H9 (cell line): Measurements from ENCODE around the gene ANKRD50. TPM values are rescaled to one million over a fixed set of nuclear protein-coding genes. Genes with fewer than 3 reads are reported as not detected.

Experiments
- DNase-seq: peaks from one replicate; pipeline ENCODE4 v3.0.0-alpha.2; 2017
- H2AFZ ChIP-seq: one replicate; pipeline ENCODE4 v1.6.1; 2013; ENCODE audit warnings: mild to moderate bottlenecking, low read length, control low read depth, moderate library complexity
- H2AK5ac ChIP-seq: 2 replicates; pipeline ENCODE4 v1.6.1; 2013; ENCODE audit warnings: low read length, control low read depth, mixed read lengths; ENCODE audit not compliant: insufficient read length
- H2BK120ac ChIP-seq: one replicate; pipeline ENCODE4 v1.6.1; 2013; ENCODE audit warnings: low read depth, mild to moderate bottlenecking, low read length, control low read depth, inconsistent platforms; ENCODE audit not compliant: poor library complexity, severe bottlenecking
- H2BK12ac ChIP-seq: 2 replicates; pipeline ENCODE4 v1.6.1; 2013; ENCODE audit warnings: low read length, control low read depth, mixed read lengths, low read depth; ENCODE audit not compliant: insufficient read length
- H2BK15ac ChIP-seq: 2 replicates; pipeline ENCODE4 v1.6.1; 2013; ENCODE audit warnings: low read depth, low read length, control low read depth
- H2BK20ac ChIP-seq: one replicate; pipeline ENCODE4 v1.6.1; 2013; ENCODE audit warnings: low read depth, mild to moderate bottlenecking, low read length, control low read depth, inconsistent platforms; ENCODE audit not compliant: poor library complexity, severe bottlenecking
- H2BK5ac ChIP-seq: 2 replicates; pipeline ENCODE4 v1.6.1; 2013; ENCODE audit warnings: low read length, control low read depth, mixed read lengths; ENCODE audit not compliant: insufficient read length
- H3K14ac ChIP-seq: 2 replicates; pipeline ENCODE4 v1.6.1; 2013; ENCODE audit warnings: low read length, control low read depth; ENCODE audit not compliant: insufficient read depth
- H3K18ac ChIP-seq: 2 replicates; pipeline ENCODE4 v1.6.1; 2013; ENCODE audit warnings: low read depth, mild to moderate bottlenecking, mixed read lengths, low read length, control low read depth; ENCODE audit not compliant: insufficient read length
- H3K23ac ChIP-seq: 2 replicates; pipeline ENCODE4 v1.6.1; 2013; ENCODE audit warnings: low read length, control low read depth, mixed read lengths, low read depth; ENCODE audit not compliant: insufficient read length
- H3K23me2 ChIP-seq: 2 replicates; pipeline ENCODE4 v1.6.1; 2013; ENCODE audit warnings: low read depth, mild to moderate bottlenecking, mixed read lengths, low read length, control low read depth; ENCODE audit not compliant: insufficient read length, poor library complexity, severe bottlenecking
- H3K27ac ChIP-seq: 2 replicates; pipeline ENCODE4 v1.5.1; 2013; ENCODE audit warnings: low read length, control low read depth, mixed read lengths, low read depth; ENCODE audit not compliant: insufficient read length
- H3K27me3 ChIP-seq: 2 replicates; pipeline ENCODE4 v1.6.1; 2013; ENCODE audit warnings: low read length, control low read depth, inconsistent platforms; ENCODE audit not compliant: insufficient read depth
- H3K4ac ChIP-seq: 2 replicates; pipeline ENCODE4 v1.6.1; 2013; ENCODE audit warnings: low read depth, mild to moderate bottlenecking, control low read depth, inconsistent platforms, low read length, moderate library complexity
- H3K4me1 ChIP-seq: 2 replicates; pipeline ENCODE4 v1.6.1; 2013; ENCODE audit warnings: low read length, control low read depth, inconsistent platforms; ENCODE audit not compliant: insufficient read depth
- H3K4me2 ChIP-seq: 2 replicates; pipeline ENCODE4 v1.6.1; 2013; ENCODE audit warnings: low read length, control low read depth, mixed read lengths; ENCODE audit not compliant: insufficient read length, insufficient read depth
- H3K56ac ChIP-seq: 2 replicates; pipeline ENCODE4 v1.6.1; 2013; ENCODE audit warnings: low read depth, mild to moderate bottlenecking, mixed read lengths, low read length, control low read depth; ENCODE audit not compliant: insufficient read length
- H3K79me1 ChIP-seq: 2 replicates; pipeline ENCODE4 v1.6.1; 2013; ENCODE audit warnings: low read depth, mild to moderate bottlenecking, moderate library complexity, low read length, control low read depth, inconsistent platforms; ENCODE audit not compliant: insufficient read depth, poor library complexity, severe bottlenecking
- H3K79me2 ChIP-seq: 2 replicates; pipeline ENCODE4 v1.6.1; 2013; ENCODE audit warnings: low read length, control low read depth, inconsistent platforms; ENCODE audit not compliant: insufficient read depth
- H3K9ac ChIP-seq: 2 replicates; pipeline ENCODE4 v1.6.1; 2013; ENCODE audit warnings: low read length, control low read depth, mixed read lengths; ENCODE audit not compliant: insufficient read length; ENCODE audit errors: extremely low read depth
- H3K9me3 ChIP-seq: one replicate; pipeline ENCODE4 v1.6.1; 2013; ENCODE audit warnings: low read depth, low read length, inconsistent platforms; ENCODE audit not compliant: control insufficient read depth
- H3T11ph ChIP-seq: one replicate; pipeline ENCODE4 v1.6.1; 2013; ENCODE audit warnings: mild to moderate bottlenecking, low read length, control low read depth, inconsistent platforms
- H4K20me1 ChIP-seq: one replicate; pipeline ENCODE4 v1.6.1; 2013; ENCODE audit not compliant: control insufficient read depth, insufficient read length, insufficient read depth
- H4K5ac ChIP-seq: 2 replicates; pipeline ENCODE4 v1.6.1; 2013; ENCODE audit warnings: low read depth, mild to moderate bottlenecking, mixed read lengths, low read length, control low read depth; ENCODE audit not compliant: insufficient read length
- H4K8ac ChIP-seq: replicated peaks from 2 replicates; pipeline ENCODE4 v1.6.1; 2013; ENCODE audit warnings: low read length, control low read depth, mixed read lengths, low read depth; ENCODE audit not compliant: insufficient read length
- H4K91ac ChIP-seq: 2 replicates; pipeline ENCODE4 v1.6.1; 2013; ENCODE audit warnings: low read depth, mild to moderate bottlenecking, moderate library complexity, mixed read lengths, low read length, control low read depth; ENCODE audit not compliant: insufficient read length
- H3K27ac Mint-ChIP-seq, 3 experiments: 2 replicates in 2 of 3; 3 replicates in 1 of 3; pipeline ENCODE4 v1.8.0; 2020 to 2021; ENCODE audit warnings: mixed read lengths in 3 of 3, mild to moderate bottlenecking in 1 of 3, moderate library complexity in 1 of 3
- H3K27me3 Mint-ChIP-seq: 2 replicates; pipeline ENCODE4 v1.8.0; 2021; ENCODE audit warnings: low read depth, mild to moderate bottlenecking, moderate library complexity, mixed read lengths
- H3K36me3 Mint-ChIP-seq, 3 experiments: 2 replicates in 2 of 3; 3 replicates in 1 of 3; pipeline ENCODE4 v1.8.0; 2020 to 2021; ENCODE audit warnings: low read depth in 3 of 3, mixed read lengths in 3 of 3; ENCODE audit not compliant: insufficient read depth in 1 of 3
- H3K4me1 Mint-ChIP-seq, 2 experiments: 2 replicates each; pipeline ENCODE4 v1.8.0; 2020; ENCODE audit warnings: mixed read lengths in 2 of 2
- H3K4me3 Mint-ChIP-seq, 2 experiments: 2 replicates in 1 of 2; 3 replicates in 1 of 2; pipeline ENCODE4 v1.8.0; 2020 to 2021; ENCODE audit warnings: mild to moderate bottlenecking in 2 of 2, mixed read lengths in 2 of 2, moderate library complexity in 1 of 2
- H3K9me3 Mint-ChIP-seq, 2 experiments: 2 replicates in 1 of 2; 3 replicates in 1 of 2; pipeline ENCODE4 v1.8.0; 2020; ENCODE audit warnings: mild to moderate bottlenecking in 2 of 2, mixed read lengths in 2 of 2, moderate library complexity in 1 of 2
- WGBS: extraction: QIAGEN DNeasy Blood & Tissue Kit; methylation state at CpG from one replicate; pipeline ENCODE4 v1.1.7; 2013; ENCODE audit warnings: missing lambda C conversion rate, low lambda C conversion rate, mixed read lengths; ENCODE audit not compliant: insufficient read length; ENCODE audit errors: extremely low coverage; 5-methylcytosine and 5-hydroxymethylcytosine counted together
- total RNA-seq: library from RNA; stranded (reverse); gene quantifications from 2 replicates; pipeline ENCODE4 v1.2.1, GENCODE V29; 2021
- TF ChIP-seq, protein P1 (sequence below): fragments of 200-600 bp; sonication (generic); conservative IDR thresholded peaks from 3 replicates; pipeline ENCODE4 v1.8.0; 2021; ENCODE audit warnings: antibody characterized with exemption, mild to moderate bottlenecking

ANKRD50 gene
- total RNA-seq, 1 experiment from 2014 or later = 30.1 TPM

DNA sequence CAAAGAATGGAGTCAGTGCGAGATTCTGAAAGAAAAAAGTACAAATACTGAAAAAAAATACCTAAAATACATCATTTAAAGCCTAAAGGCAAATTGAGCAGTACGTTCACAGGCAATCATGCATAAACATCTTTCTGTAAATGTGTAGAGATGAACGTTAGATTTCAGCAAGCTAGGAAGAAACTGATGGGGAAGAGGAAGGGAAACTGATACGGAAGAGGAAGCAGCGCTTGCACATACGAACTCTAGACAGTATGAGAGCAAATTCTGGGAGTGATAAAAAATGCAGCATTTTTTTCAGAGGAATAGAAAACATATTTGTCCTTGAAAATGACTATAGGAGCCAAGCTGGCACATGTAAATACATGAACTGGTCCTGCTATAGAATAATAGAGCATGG, 9.4 kb downstream of the ANKRD50 start:
- no peak overlapping the region for H3K56ac ChIP-seq
- no peak for DNase-seq
- Mint-ChIP-seq H3K27ac (no peak overlapping the region), H3K36me3 (peaks cover 43 to 69% (median 53%) of the 10 kb centered on the region in 3 experiments), H3K27me3 (no peaks in the 10 kb centered on the region), H3K9me3 (peaks cover 0 to 5% of the 10 kb centered on the region in 2 experiments; a peak in 1 of 5 replicates), H3K4me3 (no peak overlapping the region), H3K4me1 (peaks cover 19 to 20% of the 10 kb centered on the region in 2 experiments)
- H3K14ac ChIP-seq = no peak overlapping the region
- TF ChIP-seq, protein P1, sequence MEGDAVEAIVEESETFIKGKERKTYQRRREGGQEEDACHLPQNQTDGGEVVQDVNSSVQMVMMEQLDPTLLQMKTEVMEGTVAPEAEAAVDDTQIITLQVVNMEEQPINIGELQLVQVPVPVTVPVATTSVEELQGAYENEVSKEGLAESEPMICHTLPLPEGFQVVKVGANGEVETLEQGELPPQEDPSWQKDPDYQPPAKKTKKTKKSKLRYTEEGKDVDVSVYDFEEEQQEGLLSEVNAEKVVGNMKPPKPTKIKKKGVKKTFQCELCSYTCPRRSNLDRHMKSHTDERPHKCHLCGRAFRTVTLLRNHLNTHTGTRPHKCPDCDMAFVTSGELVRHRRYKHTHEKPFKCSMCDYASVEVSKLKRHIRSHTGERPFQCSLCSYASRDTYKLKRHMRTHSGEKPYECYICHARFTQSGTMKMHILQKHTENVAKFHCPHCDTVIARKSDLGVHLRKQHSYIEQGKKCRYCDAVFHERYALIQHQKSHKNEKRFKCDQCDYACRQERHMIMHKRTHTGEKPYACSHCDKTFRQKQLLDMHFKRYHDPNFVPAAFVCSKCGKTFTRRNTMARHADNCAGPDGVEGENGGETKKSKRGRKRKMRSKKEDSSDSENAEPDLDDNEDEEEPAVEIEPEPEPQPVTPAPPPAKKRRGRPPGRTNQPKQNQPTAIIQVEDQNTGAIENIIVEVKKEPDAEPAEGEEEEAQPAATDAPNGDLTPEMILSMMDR = no peak
- H4K91ac ChIP-seq = no peak overlapping the region
- H3K27me3 ChIP-seq = no peaks in the 10 kb centered on the region
- H3K9me3 ChIP-seq = no peaks in the 10 kb centered on the region
- H3K4ac ChIP-seq = no peak overlapping the region
- no peak overlapping the region for H3K4me2 ChIP-seq
- no peak overlapping the region for H4K8ac ChIP-seq
- H3K79me1 ChIP-seq = no peaks in the 10 kb centered on the region
- H3K79me2 ChIP-seq = peaks cover 2% of the 10 kb centered on the region; the same call in 1 of the 2 replicates
- no peak overlapping the region for H3K27ac ChIP-seq
- no peak overlapping the region for H2BK5ac ChIP-seq
- no peak overlapping the region for H3K23ac ChIP-seq
- no peak overlapping the region for H2AK5ac ChIP-seq
- H2AFZ ChIP-seq = no peak overlapping the region
- no CpG with 5 or more reads among the region's 6 CpGs for WGBS
- H2BK12ac ChIP-seq = no peak overlapping the region
- H2BK120ac ChIP-seq = no peak overlapping the region
- H3K4me1 ChIP-seq = no peaks in the 10 kb centered on the region
- no peak overlapping the region for H3K18ac ChIP-seq
- no peaks in the 10 kb centered on the region for H4K20me1 ChIP-seq
- no peak overlapping the region for H4K5ac ChIP-seq
- no peak overlapping the region for H2BK15ac ChIP-seq
- H3T11ph ChIP-seq = no peak overlapping the region
- H2BK20ac ChIP-seq = no peak overlapping the region
- no peak overlapping the region for H3K9ac ChIP-seq
- no peaks in the 10 kb centered on the region for H3K23me2 ChIP-seq
